ENCODE results near the gene KDM7A.

Gene KDM7A

GRCh38 chr7:140048138-140048537 is 128.6 kb downstream of the KDM7A start (continued):
- TF ChIP-seq CTCF (tag by site-specific recombination; IDR thresholded peaks at IDR 0.05) (no peak), SP7 (tag by site-specific recombination; IDR thresholded peaks at IDR 0.05) (no peak), OVOL3 (tag by site-specific recombination; IDR thresholded peaks at IDR 0.05) (no peak), KLF7 (tag by site-specific recombination; IDR thresholded peaks at IDR 0.05; ENCODE audit: borderline replicate concordance) (no peak)

- H3K27ac ChIP-seq (ENCODE audit: extremely low read depth, low read depth, low read length) = no peak overlapping the region
- TF ChIP-seq ZNF302 (tag by site-specific recombination; IDR thresholded peaks at IDR 0.05; ENCODE audit: low read depth) (no peak), ZFHX2 (tag by site-specific recombination; conservative IDR thresholded peaks at IDR 0.05) (no peak), ZSCAN4 (tag by site-specific recombination; IDR thresholded peaks at IDR 0.05) (no peak), ZNF513 (tag by site-specific recombination; IDR thresholded peaks at IDR 0.05) (no peak), ZNF184 (tag by site-specific recombination; IDR thresholded peaks at IDR 0.05) (no peak), KLF17 (tag by site-specific recombination; IDR thresholded peaks at IDR 0.05) (no peak), ZBTB1 (tag by site-specific recombination; IDR thresholded peaks at IDR 0.05) (no peak), ZNF76 (tag by site-specific recombination; IDR thresholded peaks at IDR 0.05; ENCODE audit: borderline replicate concordance, low read depth) (no peak)
- ChIA-PET POLR2A (no interaction called here), CTCF (interaction anchor here (0.7 kb wide), 1 partner anchor 140 kb away, joined by 4 read pairs; no protein-coding TSS in a partner anchor)
- no peaks in the 10 kb centered on the region for H3K4me1 ChIP-seq (ENCODE audit: control insufficient read depth, insufficient read depth, low read length)
- no peak overlapping the region for H3K4me3 ChIP-seq (ENCODE audit: low read depth, low read length)
- H3K36me3 ChIP-seq (ENCODE audit: control insufficient read depth in 2 of 2, insufficient read depth in 1 of 2, low read length in 2 of 2) = no peaks in the 10 kb centered on the region; a peak in 1 of 3 replicates
- no peaks in the 10 kb centered on the region for H3K9me3 ChIP-seq (ENCODE audit: control insufficient read depth, insufficient read depth, low read depth, low read length)
Measured at GRCh38 chr7:140047197-140047596, 129.6 kb downstream of the KDM7A start.

GRCh38 chr7:140045697-140046096 is 131.1 kb downstream of the KDM7A start:
- H3K9me3 ChIP-seq (ENCODE audit: control insufficient read depth, insufficient read depth, low read depth, low read length) = no peaks in the 10 kb centered on the region
- ChIA-PET CTCF (no interaction called here), POLR2A (no interaction called here)
- TF ChIP-seq ZNF341 (tag by site-specific recombination; IDR thresholded peaks at IDR 0.05; ENCODE audit: low read depth) = no peak
- TF ChIP-seq ZNF473 (tag by site-specific recombination; IDR thresholded peaks at IDR 0.05) = no peak
- no peak for TF ChIP-seq ZNF830 (tag by site-specific recombination; IDR thresholded peaks at IDR 0.05; ENCODE audit: low read depth)
- no peak for TF ChIP-seq ZBTB7A (tag by site-specific recombination; IDR thresholded peaks at IDR 0.05; ENCODE audit: low read depth)
- no peak for TF ChIP-seq ZNF266 (tag by site-specific recombination; IDR thresholded peaks at IDR 0.05; ENCODE audit: low read depth)
- no peak for TF ChIP-seq ZBTB1 (tag by site-specific recombination; IDR thresholded peaks at IDR 0.05)
- TF ChIP-seq ZNF248 (tag by site-specific recombination; IDR thresholded peaks at IDR 0.05) = no peak
- TF ChIP-seq ZBTB20 (tag by site-specific recombination; IDR thresholded peaks at IDR 0.05) = no peak
- no peak for TF ChIP-seq ZNF488 (tag by site-specific recombination; IDR thresholded peaks at IDR 0.05)
- no peak for TF ChIP-seq ZNF747 (tag by site-specific recombination; IDR thresholded peaks at IDR 0.05)
- no peak for TF ChIP-seq ZBTB11 (tag by site-specific recombination; conservative IDR thresholded peaks at IDR 0.05; ENCODE audit: low read depth)
- TF ChIP-seq ZXDB (tag by site-specific recombination; IDR thresholded peaks at IDR 0.05) = no peak
- TF ChIP-seq ZNF24 (tag by site-specific recombination; IDR thresholded peaks at IDR 0.05) = no peak
- TF ChIP-seq HOXA7 (CRISPR knock-in tag; IDR thresholded peaks at IDR 0.05; ENCODE audit: borderline replicate concordance) = no peak
- no peak for TF ChIP-seq KLF8 (tag by site-specific recombination; IDR thresholded peaks at IDR 0.05)

More at GRCh38 chr7:140045697-140046096, 131.1 kb downstream of the KDM7A start:
- no peak overlapping the region for H3K4me3 ChIP-seq (ENCODE audit: low read depth, low read length)
- H3K27ac ChIP-seq (ENCODE audit: extremely low read depth, low read depth, low read length) = no peak overlapping the region
- no peaks in the 10 kb centered on the region; a peak in 1 of 3 replicates for H3K36me3 ChIP-seq (ENCODE audit: control insufficient read depth in 2 of 2, insufficient read depth in 1 of 2, low read length in 2 of 2)
- no peaks in the 10 kb centered on the region for H3K4me1 ChIP-seq (ENCODE audit: control insufficient read depth, insufficient read depth, low read length)

Data from HEK293 (cell line).